Liver (tissue), 3 donors: ENCODE measurements around the gene ELL.

Experiments
- GABPA ChIP-seq, 2 donors: IDR thresholded peaks in 1 of 2; conservative IDR thresholded peaks in 1 of 2; 2 replicates each; pipeline ENCODE4 v1.6.1; 2016; ENCODE audit warnings: antibody characterized with exemption in 2 of 2, mild to moderate bottlenecking in 1 of 2, moderate library complexity in 1 of 2
- HNF4A ChIP-seq, 2 donors: conservative IDR thresholded peaks; 2 replicates each; pipeline ENCODE4 v1.6.1; 2016; ENCODE audit warnings: antibody characterized with exemption in 2 of 2, mild to moderate bottlenecking in 2 of 2
- RAD21 ChIP-seq, 2 donors: IDR thresholded peaks; 2 replicates each; pipeline ENCODE4 v1.6.1; 2016; ENCODE audit warnings: antibody characterized with exemption in 2 of 2, mild to moderate bottlenecking in 2 of 2
- TAF1 ChIP-seq: conservative IDR thresholded peaks from 2 replicates; pipeline ENCODE4 v1.6.1; 2016; ENCODE audit warnings: antibody characterized with exemption, mild to moderate bottlenecking
- TF ChIP-seq, protein P1 (sequence below): IDR thresholded peaks from 2 replicates; pipeline ENCODE4 v1.6.1; 2016; ENCODE audit warnings: antibody characterized with exemption, mild to moderate bottlenecking
- TF ChIP-seq, protein P2 (sequence below): IDR thresholded peaks from 2 replicates; pipeline ENCODE4 v1.6.1; 2016; ENCODE audit warnings: antibody characterized with exemption
- TF ChIP-seq, protein P3 (sequence below): fragments of 150-350 bp; IDR thresholded peaks from 2 replicates; pipeline ENCODE4 v1.5.1; 2017; ENCODE audit warnings: improper control_type of control experiment, low read depth, low read length; ENCODE audit not compliant: missing input control
- donor health status: healthy.
- donor health status: healthy.

DNA sequence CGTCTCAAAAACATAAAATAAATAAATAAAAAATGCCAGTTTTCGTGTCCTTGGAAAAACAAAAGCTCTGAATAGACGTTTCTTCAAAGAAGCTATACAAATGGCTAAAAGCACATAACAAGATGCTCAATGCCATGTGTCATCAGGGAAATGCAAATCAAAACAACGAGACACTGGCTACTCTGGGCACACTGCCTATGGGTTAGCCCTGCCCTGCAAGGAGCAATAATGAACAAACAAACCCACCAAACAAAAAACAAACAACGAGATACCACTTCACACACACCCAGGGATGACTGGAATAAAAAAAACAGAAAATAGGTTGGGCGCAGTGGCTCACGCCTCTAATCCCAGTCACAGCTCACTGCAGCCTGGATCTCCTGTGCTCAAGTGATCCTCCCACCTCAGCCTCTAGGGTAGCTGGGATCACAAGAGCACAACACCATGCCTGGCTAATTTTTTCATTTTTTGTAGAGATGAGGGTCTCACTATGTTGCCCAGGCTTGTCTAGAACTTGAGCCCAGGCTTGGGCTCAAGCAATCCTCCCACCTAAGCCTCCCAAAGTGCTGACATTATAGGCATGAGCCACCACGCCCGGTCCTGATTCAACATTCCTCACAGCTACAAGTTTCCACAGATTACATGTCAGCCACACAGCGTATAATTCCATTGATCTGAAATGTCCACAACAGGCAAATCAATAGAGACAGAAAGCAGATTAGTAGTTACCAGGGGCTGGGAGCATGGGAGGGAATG, 68.4 kb downstream of the ELL start:
- TF ChIP-seq, protein P1, sequence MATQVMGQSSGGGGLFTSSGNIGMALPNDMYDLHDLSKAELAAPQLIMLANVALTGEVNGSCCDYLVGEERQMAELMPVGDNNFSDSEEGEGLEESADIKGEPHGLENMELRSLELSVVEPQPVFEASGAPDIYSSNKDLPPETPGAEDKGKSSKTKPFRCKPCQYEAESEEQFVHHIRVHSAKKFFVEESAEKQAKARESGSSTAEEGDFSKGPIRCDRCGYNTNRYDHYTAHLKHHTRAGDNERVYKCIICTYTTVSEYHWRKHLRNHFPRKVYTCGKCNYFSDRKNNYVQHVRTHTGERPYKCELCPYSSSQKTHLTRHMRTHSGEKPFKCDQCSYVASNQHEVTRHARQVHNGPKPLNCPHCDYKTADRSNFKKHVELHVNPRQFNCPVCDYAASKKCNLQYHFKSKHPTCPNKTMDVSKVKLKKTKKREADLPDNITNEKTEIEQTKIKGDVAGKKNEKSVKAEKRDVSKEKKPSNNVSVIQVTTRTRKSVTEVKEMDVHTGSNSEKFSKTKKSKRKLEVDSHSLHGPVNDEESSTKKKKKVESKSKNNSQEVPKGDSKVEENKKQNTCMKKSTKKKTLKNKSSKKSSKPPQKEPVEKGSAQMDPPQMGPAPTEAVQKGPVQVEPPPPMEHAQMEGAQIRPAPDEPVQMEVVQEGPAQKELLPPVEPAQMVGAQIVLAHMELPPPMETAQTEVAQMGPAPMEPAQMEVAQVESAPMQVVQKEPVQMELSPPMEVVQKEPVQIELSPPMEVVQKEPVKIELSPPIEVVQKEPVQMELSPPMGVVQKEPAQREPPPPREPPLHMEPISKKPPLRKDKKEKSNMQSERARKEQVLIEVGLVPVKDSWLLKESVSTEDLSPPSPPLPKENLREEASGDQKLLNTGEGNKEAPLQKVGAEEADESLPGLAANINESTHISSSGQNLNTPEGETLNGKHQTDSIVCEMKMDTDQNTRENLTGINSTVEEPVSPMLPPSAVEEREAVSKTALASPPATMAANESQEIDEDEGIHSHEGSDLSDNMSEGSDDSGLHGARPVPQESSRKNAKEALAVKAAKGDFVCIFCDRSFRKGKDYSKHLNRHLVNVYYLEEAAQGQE: no peak
- TF ChIP-seq, protein P2, sequence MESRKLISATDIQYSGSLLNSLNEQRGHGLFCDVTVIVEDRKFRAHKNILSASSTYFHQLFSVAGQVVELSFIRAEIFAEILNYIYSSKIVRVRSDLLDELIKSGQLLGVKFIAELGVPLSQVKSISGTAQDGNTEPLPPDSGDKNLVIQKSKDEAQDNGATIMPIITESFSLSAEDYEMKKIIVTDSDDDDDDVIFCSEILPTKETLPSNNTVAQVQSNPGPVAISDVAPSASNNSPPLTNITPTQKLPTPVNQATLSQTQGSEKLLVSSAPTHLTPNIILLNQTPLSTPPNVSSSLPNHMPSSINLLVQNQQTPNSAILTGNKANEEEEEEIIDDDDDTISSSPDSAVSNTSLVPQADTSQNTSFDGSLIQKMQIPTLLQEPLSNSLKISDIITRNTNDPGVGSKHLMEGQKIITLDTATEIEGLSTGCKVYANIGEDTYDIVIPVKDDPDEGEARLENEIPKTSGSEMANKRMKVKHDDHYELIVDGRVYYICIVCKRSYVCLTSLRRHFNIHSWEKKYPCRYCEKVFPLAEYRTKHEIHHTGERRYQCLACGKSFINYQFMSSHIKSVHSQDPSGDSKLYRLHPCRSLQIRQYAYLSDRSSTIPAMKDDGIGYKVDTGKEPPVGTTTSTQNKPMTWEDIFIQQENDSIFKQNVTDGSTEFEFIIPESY: no peak
- TF ChIP-seq, protein P3, sequence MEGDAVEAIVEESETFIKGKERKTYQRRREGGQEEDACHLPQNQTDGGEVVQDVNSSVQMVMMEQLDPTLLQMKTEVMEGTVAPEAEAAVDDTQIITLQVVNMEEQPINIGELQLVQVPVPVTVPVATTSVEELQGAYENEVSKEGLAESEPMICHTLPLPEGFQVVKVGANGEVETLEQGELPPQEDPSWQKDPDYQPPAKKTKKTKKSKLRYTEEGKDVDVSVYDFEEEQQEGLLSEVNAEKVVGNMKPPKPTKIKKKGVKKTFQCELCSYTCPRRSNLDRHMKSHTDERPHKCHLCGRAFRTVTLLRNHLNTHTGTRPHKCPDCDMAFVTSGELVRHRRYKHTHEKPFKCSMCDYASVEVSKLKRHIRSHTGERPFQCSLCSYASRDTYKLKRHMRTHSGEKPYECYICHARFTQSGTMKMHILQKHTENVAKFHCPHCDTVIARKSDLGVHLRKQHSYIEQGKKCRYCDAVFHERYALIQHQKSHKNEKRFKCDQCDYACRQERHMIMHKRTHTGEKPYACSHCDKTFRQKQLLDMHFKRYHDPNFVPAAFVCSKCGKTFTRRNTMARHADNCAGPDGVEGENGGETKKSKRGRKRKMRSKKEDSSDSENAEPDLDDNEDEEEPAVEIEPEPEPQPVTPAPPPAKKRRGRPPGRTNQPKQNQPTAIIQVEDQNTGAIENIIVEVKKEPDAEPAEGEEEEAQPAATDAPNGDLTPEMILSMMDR: no peak
- TF ChIP-seq RAD21 (IDR thresholded peaks at IDR 0.05) (no peak), TAF1 (no peak), HNF4A (conservative IDR thresholded peaks at IDR 0.05) (no peak), GABPA (IDR thresholded peaks at IDR 0.05 in 1 of 2, conservative IDR thresholded peaks at IDR 0.05 in 1 of 2) (no peak)
